Neural progenitor cell (in vitro differentiated cells): ENCODE results near the gene MEF2D. TPM values are rescaled to one million over a fixed set of nuclear protein-coding genes. Genes with fewer than 3 reads are reported as not detected.

Experiments
- DNase-seq: peaks from one replicate; pipeline ENCODE4 v3.0.0-alpha.2; 2016; ENCODE audit warnings: low spot score
- H2AFZ ChIP-seq: fragments of 200-600 bp; sonication (generic); replicated peaks from 2 replicates; pipeline ENCODE4 v1.6.1; 2016; ENCODE audit warnings: antibody characterized with exemption
- H3F3A ChIP-seq: fragments of 200-600 bp; sonication (generic); 2 replicates; pipeline ENCODE4 v1.6.1; 2016; ENCODE audit warnings: antibody characterized with exemption, low read depth
- H3K27ac ChIP-seq: fragments of 200-600 bp; sonication (generic); 2 replicates; pipeline ENCODE4 v1.5.1; 2016; ENCODE audit warnings: mild to moderate bottlenecking
- H3K27me3 ChIP-seq: fragments of 200-600 bp; sonication (generic); 2 replicates; pipeline ENCODE4 v1.6.1; 2016; ENCODE audit warnings: mild to moderate bottlenecking, moderate library complexity
- H3K36me3 ChIP-seq: fragments of 200-600 bp; sonication (generic); 2 replicates; pipeline ENCODE4 v1.5.1; 2016
- H3K4me1 ChIP-seq: fragments of 200-600 bp; sonication (generic); 2 replicates; pipeline ENCODE4 v1.6.1; 2016; ENCODE audit warnings: mixed run types
- H3K4me2 ChIP-seq: fragments of 200-600 bp; sonication (generic); 2 replicates; pipeline ENCODE4 v1.6.1; 2016
- H3K4me3 ChIP-seq: fragments of 200-600 bp; sonication (generic); 2 replicates; pipeline ENCODE4 v1.5.1; 2016
- H3K79me2 ChIP-seq: fragments of 200-600 bp; sonication (generic); 2 replicates; pipeline ENCODE4 v1.6.1; 2016; ENCODE audit warnings: low read depth
- H3K9ac ChIP-seq: fragments of 200-600 bp; sonication (generic); 2 replicates; pipeline ENCODE4 v1.6.1; 2016
- H3K9me3 ChIP-seq: fragments of 200-600 bp; sonication (generic); 2 replicates; pipeline ENCODE4 v1.5.1; 2016; ENCODE audit warnings: low read depth
- H4K20me1 ChIP-seq: fragments of 200-600 bp; sonication (generic); 2 replicates; pipeline ENCODE4 v1.6.1; 2016; ENCODE audit warnings: low read depth
- H3K27ac Mint-ChIP-seq: 3 replicates; pipeline ENCODE4 v1.8.0; 2021; ENCODE audit warnings: mixed read lengths
- H3K27me3 Mint-ChIP-seq: 2 replicates; pipeline ENCODE4 v1.8.0; 2022; ENCODE audit warnings: low read depth, mild to moderate bottlenecking, inconsistent platforms, moderate library complexity, mixed read lengths; ENCODE audit not compliant: insufficient read depth
- H3K36me3 Mint-ChIP-seq: 3 replicates; pipeline ENCODE4 v1.8.0; 2021; ENCODE audit warnings: mixed read lengths
- H3K4me1 Mint-ChIP-seq: 3 replicates; pipeline ENCODE4 v1.8.0; 2021; ENCODE audit warnings: mixed read lengths
- H3K4me3 Mint-ChIP-seq: 3 replicates; pipeline ENCODE4 v1.8.0; 2021; ENCODE audit warnings: mild to moderate bottlenecking, moderate library complexity, mixed read lengths
- H3K9me3 Mint-ChIP-seq: 3 replicates; pipeline ENCODE4 v1.8.0; 2020; ENCODE audit warnings: mixed read lengths
- CTCF ChIP-seq: fragments of 200-600 bp; sonication (generic); IDR thresholded peaks from 2 replicates; pipeline ENCODE4 v1.5.1; 2017; ENCODE audit warnings: antibody characterized with exemption, mild to moderate bottlenecking
- EZH2 ChIP-seq: fragments of 200-600 bp; sonication (generic); IDR thresholded peaks from 2 replicates; pipeline ENCODE4 v1.6.1; 2017; ENCODE audit warnings: antibody characterized with exemption, mild to moderate bottlenecking, moderate library complexity
- EZH2phosphoT487 ChIP-seq: fragments of 200-600 bp; sonication (generic); IDR thresholded peaks from 2 replicates; pipeline ENCODE4 v1.6.1; 2017; ENCODE audit warnings: antibody characterized with exemption
- total RNA-seq: library from RNA; depleted of rRNA; stranded (reverse); fragments of >200 nt; gene quantifications from 2 replicates; pipeline ENCODE4 v1.2.3, GENCODE V29; 2015; ENCODE audit warnings: low replicate concordance

Gene MEF2D
- total RNA-seq, 1 donor from 2014 or later: 1.8 TPM

GRCh38 chr1:156525856-156526489, 25.4 kb upstream of the MEF2D start:
- Histone ChIP-seq H3F3A (no peaks in the 10 kb centered on the region), H3K4me1 (no peaks in the 10 kb centered on the region), H4K20me1 (no peaks in the 10 kb centered on the region), H3K9ac (no peak overlapping the region), H3K4me3 (no peak overlapping the region), H3K4me2 (no peak overlapping the region), H3K27ac (no peak overlapping the region), H3K79me2 (no peaks in the 10 kb centered on the region), H3K9me3 (no peaks in the 10 kb centered on the region), H3K27me3 (no peaks in the 10 kb centered on the region), H3K36me3 (no peaks in the 10 kb centered on the region), H2AFZ (no peak overlapping the region)
- Mint-ChIP-seq H3K36me3 (peaks cover 33% of the 10 kb centered on the region), H3K4me3 (no peak overlapping the region), H3K27me3 (peaks cover 4% of the 10 kb centered on the region), H3K27ac (no peak overlapping the region), H3K4me1 (peaks cover 6% of the 10 kb centered on the region), H3K9me3 (no peaks in the 10 kb centered on the region)
- TF ChIP-seq EZH2phosphoT487: no peak
- no peak for TF ChIP-seq CTCF
- TF ChIP-seq EZH2: no peak
- DNase-seq: no peak

- H3K9ac ChIP-seq: no peak overlapping the region
- TF ChIP-seq EZH2: no peak
- TF ChIP-seq CTCF: no peak
- no peak for TF ChIP-seq EZH2phosphoT487
- H2AFZ ChIP-seq: no peak overlapping the region
- Mint-ChIP-seq H3K36me3 (peaks cover 28% of the 10 kb centered on the region), H3K4me1 (peaks cover 6% of the 10 kb centered on the region), H3K4me3 (no peak overlapping the region), H3K27me3 (peaks cover 4% of the 10 kb centered on the region), H3K9me3 (no peaks in the 10 kb centered on the region), H3K27ac (no peak overlapping the region)
- H3F3A ChIP-seq: no peaks in the 10 kb centered on the region
- no peaks in the 10 kb centered on the region for H3K9me3 ChIP-seq
- DNase-seq: no peak
- H4K20me1 ChIP-seq: no peaks in the 10 kb centered on the region
- no peaks in the 10 kb centered on the region for H3K36me3 ChIP-seq
- H3K4me3 ChIP-seq: no peak overlapping the region
- no peaks in the 10 kb centered on the region for H3K4me1 ChIP-seq
- H3K79me2 ChIP-seq: no peaks in the 10 kb centered on the region
- no peaks in the 10 kb centered on the region for H3K27me3 ChIP-seq
- H3K4me2 ChIP-seq: no peak overlapping the region
- H3K27ac ChIP-seq: no peak overlapping the region
Measured at GRCh38 chr1:156525071-156525501, 24.5 kb upstream of the MEF2D start.

- H3K4me2 ChIP-seq: no peak overlapping the region
- H3K27me3 ChIP-seq: no peaks in the 10 kb centered on the region
- H2AFZ ChIP-seq: no peak overlapping the region
- H3K27ac ChIP-seq: no peak overlapping the region
- no peaks in the 10 kb centered on the region for H3K79me2 ChIP-seq
- TF ChIP-seq CTCF (no peak), EZH2phosphoT487 (no peak), EZH2 (no peak)
- H3K4me3 ChIP-seq: no peak overlapping the region
- no peaks in the 10 kb centered on the region for H4K20me1 ChIP-seq
- H3K9me3 ChIP-seq: no peaks in the 10 kb centered on the region
- Mint-ChIP-seq H3K9me3 (no peaks in the 10 kb centered on the region), H3K4me3 (no peak overlapping the region), H3K27ac (no peak overlapping the region), H3K4me1 (peaks cover 6% of the 10 kb centered on the region), H3K36me3 (peaks cover 28% of the 10 kb centered on the region), H3K27me3 (peaks cover 4% of the 10 kb centered on the region)
- H3K36me3 ChIP-seq: no peaks in the 10 kb centered on the region
- DNase-seq: no peak
- no peaks in the 10 kb centered on the region for H3F3A ChIP-seq
- H3K9ac ChIP-seq: no peak overlapping the region
- H3K4me1 ChIP-seq: no peaks in the 10 kb centered on the region
Measured at GRCh38 chr1:156524481-156524869, 23.9 kb upstream of the MEF2D start.
